Heart left ventricle (tissue), 16 donors: ENCODE results near the gene SMG9. TPM values are rescaled to one million over a fixed set of nuclear protein-coding genes. Genes with fewer than 3 reads are reported as not detected.

Experiments
- ATAC-seq, 4 donors: fragments of 200-7000 bp; cut with Tn5 transposase; one replicate each; pipeline ENCODE4 v1.9.1; 2020 to 2022; ENCODE audit warnings: moderate library complexity in 4 of 4, mild to moderate bottlenecking in 3 of 4, moderate number of reproducible peaks in 1 of 4
- DNase-seq, 5 donors: peaks; one replicate each; pipeline ENCODE4 v3.0.0-alpha.2; 2020
- H3K27ac ChIP-seq, 12 donors: fragments of 200-600 bp; sonication (generic) in 4 of 12; one replicate each; pipeline versions ENCODE4 v1.5.0 to v1.8.0; 2016 to 2022; ENCODE audit warnings: mild to moderate bottlenecking in 2 of 12
- H3K27me3 ChIP-seq, 9 donors: fragments of 200-600 bp; sonication (generic) in 2 of 9; one replicate each; pipeline versions ENCODE4 v1.5.1 to v1.8.0; 2016 to 2022; ENCODE audit warnings: mild to moderate bottlenecking in 3 of 9
- H3K36me3 ChIP-seq, 9 donors: fragments of 200-600 bp; sonication (generic) in 2 of 9; one replicate each; pipeline versions ENCODE4 v1.5.0 to v1.8.0; 2018 to 2022; ENCODE audit warnings: mild to moderate bottlenecking in 2 of 9
- H3K4me1 ChIP-seq, 12 donors: fragments of 200-600 bp; sonication (generic) in 4 of 12; one replicate each; pipeline versions ENCODE4 v1.5.0 to v1.8.0; 2016 to 2022; ENCODE audit warnings: mild to moderate bottlenecking in 3 of 12
- H3K4me3 ChIP-seq, 12 donors: fragments of 200-600 bp; sonication (generic) in 4 of 12; one replicate each; pipeline versions ENCODE4 v1.5.0 to v1.8.0; 2017 to 2022; ENCODE audit warnings: mild to moderate bottlenecking in 9 of 12, moderate library complexity in 4 of 12
- H3K9me3 ChIP-seq, 12 donors: fragments of 200-600 bp; sonication (generic) in 4 of 12; one replicate each; pipeline versions ENCODE4 v1.5.0 to v1.8.0; 2016 to 2022; ENCODE audit warnings: mild to moderate bottlenecking in 1 of 12
- CTCF ChIP-seq, 12 donors: fragments of 200-600 bp; sonication (generic) in 4 of 12; IDR thresholded peaks; one replicate each; pipeline versions ENCODE4 v1.5.0 to v1.8.0; 2018 to 2022; ENCODE audit warnings: antibody characterized with exemption in 12 of 12, mild to moderate bottlenecking in 5 of 12
- POLR2A ChIP-seq, 2 donors: fragments of 450-650 bp; IDR thresholded peaks; one replicate each; pipeline ENCODE4 v1.6.1; 2017; ENCODE audit warnings: antibody characterized with exemption in 2 of 2, mild to moderate bottlenecking in 2 of 2, moderate library complexity in 2 of 2
- WGBS, 4 donors: extraction: QIAGEN DNeasy Blood & Tissue Kit in 2 of 4; methylation state at CpG; one replicate each; pipeline versions ENCODE4 v1.1.5 to v1.1.7; 2013 to 2018; 5-methylcytosine and 5-hydroxymethylcytosine counted together
- intact Hi-C, 10 donors: fragments of 100-400 bp; cut with DNase I; formaldehyde crosslinking; loops; one replicate each; pipeline versions ENCODE4 v1.11.1 to v1.14.2; 2022
- polyA plus RNA-seq, 2 donors: library from polyadenylated mRNA; stranded (reverse); fragments of 200-250 nt; gene quantifications; one replicate each; pipeline ENCODE4 v1.2.3, GENCODE V29; 2013
- total RNA-seq, 9 donors: library from RNA; depleted of rRNA in 2 of 9; stranded (reverse); fragments of >200 nt in 2 of 9; fragmentation: NEBNext Ultra II Directional in 3 of 9; extraction: Animal tissue kit (Norgen Biotek cat#: 25700) in 3 of 9; gene quantifications; one replicate each; pipeline versions ENCODE4 v1.1.0 to v1.2.4, GENCODE V29; 2016 to 2023
- donor health status: ischemic (EF 13 %, LVEDD 7.1; RV severe dilation, severe dysfunction).
- donor health status: healthy with polysubstance abuse.
- donor health status: DM: no; HTN: yes; CAD: no.
- donor health status: DM: no; HTN: no; CAD: no.
- donor health status: ischemic (EF 25% LVEDD 6.9; RV normal size, moderate dysfunction).
- donor health status: ischemic (EF 25% LVEDD 5.7; RV mildly dilated, moderate dysfunction).
- donor health status: healthy.
- donor health status: DM: yes; HTN: yes; CAD: no.
- donor health status: ischemic (EF 35%, LVEDD 5.7; RV mildly dilated, moderate dysfunction).
- donor health status: nonischemic (EF 11% LVEDD 7.7; RV severe dilation, severe dysfunction).
- donor health status: DM: yes; HTN: yes; CAD: no.
- donor health status: PGD.
- donor health status: ischemic (EF 29% LVEDD 5.4; RV normal size, mild dysfunction).
- donor health status: nonischemic (EF 23%, LVEDD 6.1; RV moderate dilation, normal function).

Gene SMG9
- total and polyA plus RNA-seq, 11 donors, result 5.8 to 27.7 (median 14.9) TPM

GRCh38 chr19:43718627-43719377 is 36.0 kb downstream of the SMG9 start:
- H3K9me3 ChIP-seq, result no peaks in the 10 kb centered on the region
- H3K4me1 ChIP-seq, result no peaks in the 10 kb centered on the region
- H3K27me3 ChIP-seq, result no peaks in the 10 kb centered on the region
- intact Hi-C loops, result no loop called here
- TF ChIP-seq CTCF (IDR thresholded peaks at IDR 0.05) (no peak), POLR2A (IDR thresholded peaks at IDR 0.05) (no peak)
- ATAC-seq, result peak in 1 of 4 donors; percentile 38
- 91 to 94% (median 92%) methylated on average over 28 to 60 of the region's 60 CpGs for WGBS, 4 donors
- no peak overlapping the region for H3K4me3 ChIP-seq
- no peak for DNase-seq
- H3K36me3 ChIP-seq, result no peaks in the 10 kb centered on the region
- no peak overlapping the region for H3K27ac ChIP-seq

GRCh38 chr19:43715776-43716175 is 39.0 kb downstream of the SMG9 start, which contains the start of gene IRGC:
Gene IRGC (plus strand): TSS chr19:43716076. CDS start chr19:43718559, 2,483 bp downstream.
- H3K4me1 ChIP-seq, result no peaks in the 10 kb centered on the region
- 58 to 75% (median 67%) methylated on average over 4 of the region's 4 CpGs for WGBS, 4 donors
- intact Hi-C loops, result no loop called here
- TF ChIP-seq POLR2A (IDR thresholded peaks at IDR 0.05) (no peak), CTCF (IDR thresholded peaks at IDR 0.05) (no peak)
- no peak within 1 kb of the TSS for H3K4me3 ChIP-seq
- no peak for DNase-seq
- H3K9me3 ChIP-seq, result no peaks in the 10 kb centered on the region
- H3K27me3 ChIP-seq, result no peaks in the 10 kb centered on the region
- no peaks in the 10 kb centered on the region for H3K36me3 ChIP-seq
- H3K27ac ChIP-seq, result no peak within 1 kb of the TSS
- no peak for ATAC-seq

- DNase-seq, result no peak
- Histone ChIP-seq H3K9me3 (peaks cover 0 to 10% (median 0%) of the 10 kb centered on the region in 12 donors), H3K4me3 (no peak overlapping the region), H3K4me1 (no peaks in the 10 kb centered on the region), H3K36me3 (no peaks in the 10 kb centered on the region), H3K27me3 (no peaks in the 10 kb centered on the region), H3K27ac (no peak overlapping the region)
- no peak for TF ChIP-seq CTCF (IDR thresholded peaks at IDR 0.05)
- no peak for TF ChIP-seq POLR2A (IDR thresholded peaks at IDR 0.05)
- ATAC-seq, result no peak
- WGBS, 4 donors, result 66 to 87% (median 74%) methylated on average over 3 of the region's 3 CpGs
- intact Hi-C loops, result no loop called here
Measured at GRCh38 chr19:43713208-43713607, 41.6 kb downstream of the SMG9 start.

- no peak overlapping the region for H3K4me3 ChIP-seq
- DNase-seq (no peak), ATAC-seq (no peak)
- H3K9me3 ChIP-seq, result peaks cover 0 to 11% (median 0%) of the 10 kb centered on the region in 12 donors
- no peaks in the 10 kb centered on the region for H3K36me3 ChIP-seq
- no peaks in the 10 kb centered on the region for H3K27me3 ChIP-seq
- no peak overlapping the region for H3K27ac ChIP-seq
- no peak for TF ChIP-seq POLR2A (IDR thresholded peaks at IDR 0.05)
- TF ChIP-seq CTCF (IDR thresholded peaks at IDR 0.05), result no peak
- intact Hi-C loops, result no loop called here
- no peaks in the 10 kb centered on the region for H3K4me1 ChIP-seq
- WGBS, 4 donors, result 78 to 87% (median 80%) methylated on average over 12 of the region's 12 CpGs
Measured at GRCh38 chr19:43711751-43712355, 42.9 kb downstream of the SMG9 start.
